Vagina (tissue), 2 donors: ENCODE results near the gene ADIG.

Experiments used
- POLR2A ChIP-seq, 2 donors: fragments of 450-650 bp; IDR thresholded peaks; one replicate each; pipeline ENCODE4 v1.6.1; 2017; ENCODE audit warnings: antibody characterized with exemption in 2 of 2, mild to moderate bottlenecking in 2 of 2, moderate library complexity in 2 of 2
- POLR2AphosphoS5 ChIP-seq, 2 donors: sonication (generic); formaldehyde crosslinking; IDR thresholded peaks; one replicate each; pipeline ENCODE4 v1.9.0; 2017; ENCODE audit warnings: antibody characterized with exemption in 2 of 2, mild to moderate bottlenecking in 2 of 2, low read depth in 1 of 2; ENCODE audit not compliant: insufficient read depth in 1 of 2
- TF ChIP-seq, protein P1 (sequence below), 3 experiments: fragments of 450-650 bp in 2 of 3; fragments of 200-600 bp in 1 of 3; sonication (generic) in 1 of 3; IDR thresholded peaks; one replicate each; pipeline ENCODE4 v1.5.1; 2017 to 2019; ENCODE audit warnings: antibody characterized with exemption in 3 of 3, mild to moderate bottlenecking in 2 of 3, moderate library complexity in 2 of 3

DNA sequence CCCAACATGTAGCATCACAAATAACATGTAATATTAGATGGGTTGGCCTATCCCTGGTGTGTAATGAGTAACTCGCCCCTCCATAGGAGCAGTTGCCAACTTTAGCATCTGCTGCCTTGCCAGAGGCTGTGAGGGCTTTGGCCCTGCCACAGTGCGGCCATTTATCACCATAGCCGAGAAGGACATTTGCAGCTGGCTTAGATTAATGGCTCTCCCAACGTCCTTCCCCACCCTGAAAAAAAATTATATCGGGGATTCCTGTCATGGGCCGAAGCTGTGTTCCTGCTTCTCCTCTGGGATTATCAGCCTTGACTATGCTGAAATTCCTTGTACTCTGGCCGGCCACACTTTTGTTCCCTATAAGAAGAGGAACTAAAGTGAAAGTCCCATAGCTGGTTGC is 7.6 kb upstream of the ADIG start:
- TF ChIP-seq, protein P1, sequence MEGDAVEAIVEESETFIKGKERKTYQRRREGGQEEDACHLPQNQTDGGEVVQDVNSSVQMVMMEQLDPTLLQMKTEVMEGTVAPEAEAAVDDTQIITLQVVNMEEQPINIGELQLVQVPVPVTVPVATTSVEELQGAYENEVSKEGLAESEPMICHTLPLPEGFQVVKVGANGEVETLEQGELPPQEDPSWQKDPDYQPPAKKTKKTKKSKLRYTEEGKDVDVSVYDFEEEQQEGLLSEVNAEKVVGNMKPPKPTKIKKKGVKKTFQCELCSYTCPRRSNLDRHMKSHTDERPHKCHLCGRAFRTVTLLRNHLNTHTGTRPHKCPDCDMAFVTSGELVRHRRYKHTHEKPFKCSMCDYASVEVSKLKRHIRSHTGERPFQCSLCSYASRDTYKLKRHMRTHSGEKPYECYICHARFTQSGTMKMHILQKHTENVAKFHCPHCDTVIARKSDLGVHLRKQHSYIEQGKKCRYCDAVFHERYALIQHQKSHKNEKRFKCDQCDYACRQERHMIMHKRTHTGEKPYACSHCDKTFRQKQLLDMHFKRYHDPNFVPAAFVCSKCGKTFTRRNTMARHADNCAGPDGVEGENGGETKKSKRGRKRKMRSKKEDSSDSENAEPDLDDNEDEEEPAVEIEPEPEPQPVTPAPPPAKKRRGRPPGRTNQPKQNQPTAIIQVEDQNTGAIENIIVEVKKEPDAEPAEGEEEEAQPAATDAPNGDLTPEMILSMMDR (IDR thresholded peaks at IDR 0.05), result no peak
- no peak for TF ChIP-seq POLR2AphosphoS5 (IDR thresholded peaks at IDR 0.05; ENCODE audit: insufficient read depth in 1 of 2, low read depth in 1 of 2)
- TF ChIP-seq POLR2A (IDR thresholded peaks at IDR 0.05), result no peak
